ENCODE data around the gene OR5D13.

Gene OR5D13, protein sequence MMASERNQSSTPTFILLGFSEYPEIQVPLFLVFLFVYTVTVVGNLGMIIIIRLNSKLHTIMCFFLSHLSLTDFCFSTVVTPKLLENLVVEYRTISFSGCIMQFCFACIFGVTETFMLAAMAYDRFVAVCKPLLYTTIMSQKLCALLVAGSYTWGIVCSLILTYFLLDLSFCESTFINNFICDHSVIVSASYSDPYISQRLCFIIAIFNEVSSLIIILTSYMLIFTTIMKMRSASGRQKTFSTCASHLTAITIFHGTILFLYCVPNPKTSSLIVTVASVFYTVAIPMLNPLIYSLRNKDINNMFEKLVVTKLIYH

GRCh38 chr11:55773138-55773537 lies at the start of gene OR5D13:
Gene OR5D13, plus strand, starts transcription at chr11:55773438. Its CDS starts 0 bp downstream, at chr11:55773438.
- no peak for DNase-seq (ENCODE audit: low spot score)
- in situ Hi-C loops (cut with MboI; ENCODE audit: low sequenced_read_pairs, unreplicated experiment), result no loop called here

DNA sequence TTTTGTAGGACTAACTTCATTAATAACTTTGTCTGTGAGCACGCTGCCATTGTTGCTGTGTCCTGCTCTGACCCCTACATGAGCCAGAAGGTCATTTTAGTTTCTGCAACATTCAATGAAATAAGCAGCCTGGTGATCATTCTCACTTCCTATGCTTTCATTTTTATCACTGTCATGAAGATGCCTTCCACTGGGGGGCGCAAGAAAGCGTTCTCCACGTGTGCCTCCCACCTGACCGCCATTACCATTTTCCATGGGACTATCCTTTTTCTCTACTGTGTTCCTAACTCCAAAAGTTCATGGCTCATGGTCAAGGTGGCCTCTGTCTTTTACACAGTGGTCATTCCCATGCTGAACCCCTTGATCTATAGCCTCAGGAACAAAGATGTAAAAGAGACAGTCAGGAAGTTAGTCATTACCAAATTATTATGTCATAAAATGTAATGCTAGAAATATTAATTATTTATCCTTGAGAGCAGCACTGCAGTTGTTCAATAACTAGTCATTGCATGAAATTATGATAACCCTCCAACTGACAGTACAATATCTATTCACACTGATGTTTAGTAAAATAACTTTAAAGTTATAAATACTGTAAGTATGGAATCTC lies 46.4 kb upstream of the OR5D13 start:
- in situ Hi-C loops (cut with MboI; ENCODE audit: low sequenced_read_pairs, unreplicated experiment), result no loop called here
- no peak for TF ChIP-seq CTCF (IDR thresholded peaks at IDR 0.05; ENCODE audit: borderline replicate concordance, control extremely low read depth, extremely low read depth, insufficient read depth, missing control alignments)
- no peak for DNase-seq (ENCODE audit: low spot score)

More at GRCh38 chr11:55773138-55773537, at the start of gene OR5D13:
- no peak for TF ChIP-seq CTCF (IDR thresholded peaks at IDR 0.05; ENCODE audit: borderline replicate concordance, control extremely low read depth, extremely low read depth, insufficient read depth, missing control alignments)

DNA sequence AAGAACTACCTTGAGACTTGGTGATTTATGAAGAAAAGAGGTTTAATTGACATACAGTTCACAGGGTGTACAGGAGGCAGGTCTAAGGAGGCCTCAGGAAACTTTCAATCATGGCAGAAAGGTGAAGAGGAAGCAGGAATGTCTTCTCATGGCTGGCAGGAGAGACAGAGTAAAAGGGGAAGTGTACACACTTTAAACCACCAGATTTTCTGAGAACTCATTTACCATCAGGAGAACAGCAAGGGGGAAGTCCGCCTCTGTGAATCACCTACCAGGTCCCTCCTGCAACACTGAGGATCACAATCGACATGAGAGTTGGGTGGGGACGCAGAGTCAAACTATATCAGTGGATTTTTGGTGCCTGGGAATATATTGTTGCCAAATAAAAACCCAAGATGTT lies 40.3 kb upstream of the OR5D13 start:
- no peak for TF ChIP-seq CTCF (IDR thresholded peaks at IDR 0.05; ENCODE audit: borderline replicate concordance, control extremely low read depth, extremely low read depth, insufficient read depth, missing control alignments)
- in situ Hi-C loops (cut with MboI; ENCODE audit: low sequenced_read_pairs, unreplicated experiment), result no loop called here
- DNase-seq (ENCODE audit: low spot score), result no peak

DNA sequence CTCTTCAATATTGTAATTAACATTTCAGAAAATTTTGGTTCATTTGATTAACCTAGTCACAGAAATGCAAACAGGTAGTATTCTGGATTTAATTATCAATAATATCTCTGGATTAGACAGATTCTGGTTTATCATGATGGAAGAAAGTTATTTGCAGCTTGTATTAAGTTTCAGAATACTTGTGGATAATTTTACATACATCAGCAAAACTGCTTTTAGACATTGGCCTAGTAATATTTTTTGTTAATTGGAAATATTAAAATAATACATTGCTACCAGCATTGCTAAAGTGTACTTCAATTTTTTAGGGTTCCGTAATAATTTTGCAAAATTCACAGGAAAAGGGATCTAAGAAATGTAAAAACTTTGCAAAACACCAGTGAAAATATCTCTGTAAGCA lies 18.4 kb downstream of the OR5D13 start:
- in situ Hi-C loops (cut with MboI; ENCODE audit: low sequenced_read_pairs, unreplicated experiment), result no loop called here
- no peak for DNase-seq (ENCODE audit: low spot score)
- no peak for TF ChIP-seq CTCF (IDR thresholded peaks at IDR 0.05; ENCODE audit: borderline replicate concordance, control extremely low read depth, extremely low read depth, insufficient read depth, missing control alignments)

DNA sequence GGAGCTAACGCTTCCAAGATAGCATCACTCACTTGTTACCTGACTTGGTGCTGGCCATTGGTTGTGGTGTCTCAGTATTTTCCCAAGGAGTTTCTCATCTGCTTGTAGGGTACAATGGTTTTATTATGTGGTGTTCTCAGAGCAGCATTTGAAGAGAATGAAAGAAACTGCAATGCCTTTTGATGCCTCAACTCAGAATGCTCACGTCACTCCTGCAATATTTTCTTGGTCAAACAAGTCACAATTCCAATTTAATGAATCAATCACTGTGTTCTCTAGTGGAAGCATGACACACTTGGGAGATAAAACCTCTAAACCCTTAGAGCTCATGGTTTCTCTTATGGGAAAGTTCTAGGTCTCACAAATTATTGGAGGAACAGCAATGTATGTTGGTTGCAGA lies 20.1 kb downstream of the OR5D13 start:
- in situ Hi-C loops (cut with MboI; ENCODE audit: low sequenced_read_pairs, unreplicated experiment), result no loop called here
- no peak for DNase-seq (ENCODE audit: low spot score)
- no peak for TF ChIP-seq CTCF (IDR thresholded peaks at IDR 0.05; ENCODE audit: borderline replicate concordance, control extremely low read depth, extremely low read depth, insufficient read depth, missing control alignments)

- DNase-seq (ENCODE audit: low spot score), result no peak
- no peak for TF ChIP-seq CTCF (IDR thresholded peaks at IDR 0.05; ENCODE audit: borderline replicate concordance, control extremely low read depth, extremely low read depth, insufficient read depth, missing control alignments)
- in situ Hi-C loops (cut with MboI; ENCODE audit: low sequenced_read_pairs, unreplicated experiment), result no loop called here
Measured at GRCh38 chr11:55795256-55795655, 22.0 kb downstream of the OR5D13 start, which contains the start of gene OR5D14. Gene OR5D14, plus strand, starts transcription at chr11:55795556. Its CDS starts 0 bp downstream, at chr11:55795556.

Data from GM13976 (cell line).